Measurements from ENCODE around the gene MBTD1.
"Not testable (repeated sequence)": the region's sequence is repeated elsewhere in the genome, so short reads cannot be mapped to it uniquely, and the experiment has no call there.

- TF ChIP-seq CTCF (IDR thresholded peaks at IDR 0.05 in 4 of 5, conservative IDR thresholded peaks at IDR 0.05 in 1 of 5); POLR2A (IDR thresholded peaks at IDR 0.05): not testable (repeated sequence)
These were observed 34.5 kb upstream of the MBTD1 start for GRCh38 chr17:51294338-51294737.

Measured in gastrocnemius medialis (tissue), 4 donors.